ENCODE measurements around the gene HOTAIR.

HOTAIR gene

GRCh38 chr12:53944907-53945847 lies 29.6 kb downstream of the HOTAIR start:
- no peak for DNase-seq
- no peak for ATAC-seq

- no peak for DNase-seq
- no peak for ATAC-seq
Measured at GRCh38 chr12:53944209-53944608, 30.5 kb downstream of the HOTAIR start.

- ATAC-seq (no peak), DNase-seq (no peak)
Measured at GRCh38 chr12:53942467-53942997, 32.2 kb downstream of the HOTAIR start.

GRCh38 chr12:53941750-53942149 lies 33.0 kb downstream of the HOTAIR start:
- DNase-seq, result no peak
- no peak for ATAC-seq

GRCh38 chr12:53941187-53941586 lies 33.6 kb downstream of the HOTAIR start:
- no peak for ATAC-seq
- no peak for DNase-seq

- ATAC-seq, result no peak
- no peak for DNase-seq
Measured at GRCh38 chr12:53940443-53941014, 34.2 kb downstream of the HOTAIR start.

GRCh38 chr12:53939141-53940108 lies 35.3 kb downstream of the HOTAIR start:
- DNase-seq (no peak), ATAC-seq (no peak)

GRCh38 chr12:53938326-53939140 lies 36.2 kb downstream of the HOTAIR start, which contains the start of gene HOXC13:
TSS of gene HOXC13 (plus strand) at chr12:53938831. CDS start at chr12:53938907, 76 bp downstream.
- DNase-seq, result no peak
- peak; percentile 36 for ATAC-seq

- ATAC-seq (no peak), DNase-seq (no peak)
Measured at GRCh38 chr12:53937596-53938325, 37.0 kb downstream of the HOTAIR start.

GRCh38 chr12:53937099-53937498 lies 37.7 kb downstream of the HOTAIR start:
- DNase-seq (no peak), ATAC-seq (no peak)

- DNase-seq (no peak), ATAC-seq (no peak)
Measured at GRCh38 chr12:53935383-53936341, 39.1 kb downstream of the HOTAIR start.

- DNase-seq (no peak), ATAC-seq (no peak)
Measured at GRCh38 chr12:53932915-53933314, 41.8 kb downstream of the HOTAIR start.

GRCh38 chr12:53931844-53932581 lies 42.7 kb downstream of the HOTAIR start:
- ATAC-seq, result no peak

GRCh38 chr12:53930591-53931255 lies 44.0 kb downstream of the HOTAIR start:
- ATAC-seq, result no peak

More at GRCh38 chr12:53931844-53932581, 42.7 kb downstream of the HOTAIR start:
- DNase-seq, result no peak

GRCh38 chr12:53929527-53929926 lies 45.2 kb downstream of the HOTAIR start:
- ATAC-seq (no peak), DNase-seq (no peak)

More at GRCh38 chr12:53930591-53931255, 44.0 kb downstream of the HOTAIR start:
- DNase-seq, result no peak

- no peak for ATAC-seq
- DNase-seq, result no peak
Measured at GRCh38 chr12:53928054-53928835, 46.5 kb downstream of the HOTAIR start.

Data from stimulated activated naive CD8-positive, alpha-beta T cell treated with anti-CD3 and anti-CD28 coated beads, Interleukin-15, Interleukin-2, amounts not matched to agents 100 U/mL and 50 U/mL, for 24 hours (primary cell).